ENCODE measurements around the gene CDPF1.

Gene CDPF1

GRCh38 chr22:46219636-46220035, 30.5 kb downstream of the CDPF1 start:
- TF ChIP-seq CTCF (IDR thresholded peaks at IDR 0.05) (no peak), ZFX (IDR thresholded peaks at IDR 0.05; ENCODE audit: borderline replicate concordance) (no peak)
- H3K27ac ChIP-seq = no peak overlapping the region

GRCh38 chr22:46214616-46215015, 35.5 kb downstream of the CDPF1 start:
- TF ChIP-seq ZFX (IDR thresholded peaks at IDR 0.05; ENCODE audit: borderline replicate concordance) (no peak), CTCF (IDR thresholded peaks at IDR 0.05) (no peak)
- H3K27ac ChIP-seq = no peak overlapping the region

DNA sequence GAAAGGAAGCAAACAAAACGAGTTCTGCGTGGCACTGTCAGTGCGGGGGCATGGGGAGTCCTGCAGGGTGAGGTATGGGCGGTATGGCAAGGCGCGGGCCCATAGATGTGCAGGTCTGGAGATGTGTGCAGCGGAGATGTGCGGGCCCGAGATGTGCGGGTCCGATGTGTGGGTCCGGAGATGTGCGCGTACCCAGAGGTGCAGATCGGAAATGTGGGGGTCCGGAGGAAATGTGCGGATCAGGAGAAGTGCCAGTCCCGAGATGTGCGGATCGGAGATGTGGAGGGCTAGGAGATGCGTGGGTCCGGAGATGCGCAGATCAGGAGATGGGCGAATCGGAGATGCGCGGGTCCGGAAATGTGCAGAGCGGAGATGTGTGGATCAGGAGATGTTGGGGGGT, 35.9 kb downstream of the CDPF1 start:
- no peak for TF ChIP-seq CTCF (IDR thresholded peaks at IDR 0.05)
- TF ChIP-seq ZFX (IDR thresholded peaks at IDR 0.05; ENCODE audit: borderline replicate concordance) = no peak
- no peak overlapping the region for H3K27ac ChIP-seq

DNA sequence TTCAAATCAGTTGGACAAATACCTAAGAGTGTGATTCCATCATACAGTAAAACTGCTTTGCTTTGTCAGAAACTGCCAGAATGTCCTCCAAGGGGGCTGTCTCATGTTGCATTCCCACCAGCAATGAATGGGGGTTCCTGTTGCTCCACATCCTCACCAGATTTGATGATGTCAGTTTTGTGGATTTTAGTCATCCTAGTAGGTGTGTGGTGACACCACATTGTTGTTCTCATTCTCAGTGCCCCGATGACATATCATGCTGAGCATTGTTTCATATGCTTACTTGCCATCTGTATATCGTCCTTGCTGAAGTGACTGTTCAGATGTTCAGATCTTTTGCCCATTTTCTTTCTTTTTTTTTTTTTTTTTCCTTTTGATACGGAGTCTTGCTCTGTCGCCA, 37.0 kb downstream of the CDPF1 start:
- H3K27ac ChIP-seq = no peak overlapping the region
- no peak for TF ChIP-seq CTCF (IDR thresholded peaks at IDR 0.05)
- TF ChIP-seq ZFX (IDR thresholded peaks at IDR 0.05; ENCODE audit: borderline replicate concordance) = no peak

DNA sequence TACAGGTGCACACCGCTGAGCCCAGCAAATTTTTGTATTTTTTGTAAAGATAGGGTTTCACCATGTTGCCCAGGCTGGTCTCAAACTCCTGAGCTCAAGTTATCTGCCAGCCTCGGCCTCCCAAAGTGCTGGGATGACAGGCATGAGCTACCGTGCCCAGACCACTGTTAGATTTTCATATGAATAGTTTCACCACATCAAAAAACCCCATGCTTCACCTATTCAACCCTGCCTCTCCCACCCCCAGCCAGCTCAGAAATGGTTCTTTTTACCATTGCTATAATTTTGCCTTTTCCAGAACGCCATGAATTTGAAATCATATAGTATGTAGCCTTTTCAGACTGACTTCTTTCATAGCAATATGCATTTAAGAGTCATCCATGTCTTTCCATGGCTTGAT, 37.9 kb downstream of the CDPF1 start:
- TF ChIP-seq CTCF (IDR thresholded peaks at IDR 0.05) (no peak), ZFX (IDR thresholded peaks at IDR 0.05; ENCODE audit: borderline replicate concordance) (no peak)
- no peak overlapping the region for H3K27ac ChIP-seq

DNA sequence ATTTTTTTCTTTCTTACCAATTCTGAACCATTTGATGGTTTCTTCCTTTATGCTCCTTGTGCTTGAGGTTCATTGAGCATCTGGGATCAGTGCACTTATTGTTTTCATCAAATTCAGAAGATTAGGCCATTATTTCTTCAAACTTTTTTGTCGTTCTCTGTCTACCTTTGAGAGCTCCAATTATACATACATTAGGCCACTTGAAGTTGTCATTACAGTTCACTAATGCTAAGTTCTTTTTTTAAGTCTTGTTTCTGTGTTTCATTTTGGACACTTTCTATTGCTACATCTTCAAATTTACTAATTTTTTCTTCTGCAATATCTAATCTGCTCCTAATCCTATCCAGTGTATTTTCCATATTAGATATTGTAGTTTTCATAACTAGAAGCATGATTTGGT, 40.8 kb downstream of the CDPF1 start:
- no peak for TF ChIP-seq CTCF (IDR thresholded peaks at IDR 0.05)
- no peak for TF ChIP-seq ZFX (IDR thresholded peaks at IDR 0.05; ENCODE audit: borderline replicate concordance)
- no peak overlapping the region for H3K27ac ChIP-seq

- TF ChIP-seq CTCF (IDR thresholded peaks at IDR 0.05) = no peak
- TF ChIP-seq ZFX (IDR thresholded peaks at IDR 0.05; ENCODE audit: borderline replicate concordance) = no peak
- H3K27ac ChIP-seq = no peak overlapping the region
These were observed 46.5 kb downstream of the CDPF1 start for GRCh38 chr22:46203601-46203980.

All from 22Rv1 (cell line).